Amygdala (tissue), 56 donors: ENCODE data around the gene TRIM54.
A peak's percentile ranks its signal among the peaks of the same experiment; 100 is the strongest.
"Not testable (repeated sequence)": the region's sequence is repeated elsewhere in the genome, so short reads cannot be mapped to it uniquely, and the experiment has no call there.

Experiments used
- DNase-seq, 56 donors: peaks; one replicate each; lab custom pipeline; 2025; lab: John Stamatoyannopoulos, UW

TRIM54 gene

GRCh38 chr2:27308359-27308881 is 26.2 kb downstream of the TRIM54 start, which contains the start of gene UCN:
Gene UCN, minus strand, starts transcription at chr2:27308445. Its CDS starts 550 bp downstream, at chr2:27307895.
- peak in 1 of 56 donors; percentile 14 for DNase-seq

DNA sequence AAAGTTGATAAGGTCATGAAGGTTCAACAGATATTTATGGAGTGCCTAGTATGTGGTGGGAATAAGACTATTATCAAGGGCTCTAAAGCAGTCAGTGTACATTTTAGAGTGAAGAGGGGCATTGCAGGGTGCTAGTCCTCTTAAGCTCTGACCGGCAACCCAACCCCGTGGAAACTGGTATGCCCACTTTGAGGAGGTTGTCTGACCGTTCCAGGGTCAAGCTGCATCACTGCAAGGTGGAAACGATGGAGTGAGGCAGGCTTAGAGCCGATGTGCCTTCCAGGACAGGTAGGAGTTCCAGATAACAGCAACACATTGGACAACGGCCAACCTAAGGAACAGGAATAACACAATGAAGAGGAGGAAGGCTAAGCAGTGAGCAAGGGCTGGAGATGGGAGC is 27.4 kb downstream of the TRIM54 start:
- DNase-seq = no peak

DNA sequence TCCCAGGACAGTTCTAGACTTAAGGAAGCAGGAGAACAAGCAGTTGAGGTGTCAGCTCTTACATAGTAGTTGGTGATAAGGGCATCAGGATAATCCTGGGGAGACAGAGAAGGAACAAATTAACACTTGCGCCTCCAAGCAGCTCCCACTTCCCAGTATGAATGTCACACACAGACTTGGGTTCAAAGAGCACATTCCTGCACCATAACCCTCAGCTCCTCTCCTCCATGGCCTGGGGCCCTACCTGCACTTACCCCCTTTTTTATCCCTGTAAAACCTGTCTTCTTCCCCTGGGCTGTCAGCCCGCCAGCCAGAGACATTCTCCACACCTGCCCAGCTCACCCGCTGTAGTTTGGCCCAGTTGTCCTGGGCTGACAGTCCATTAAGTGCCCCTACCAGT is 29.9 kb downstream of the TRIM54 start:
- no peak for DNase-seq

- DNase-seq = no peak
Measured at GRCh38 chr2:27313882-27314645, 31.8 kb downstream of the TRIM54 start.

DNA sequence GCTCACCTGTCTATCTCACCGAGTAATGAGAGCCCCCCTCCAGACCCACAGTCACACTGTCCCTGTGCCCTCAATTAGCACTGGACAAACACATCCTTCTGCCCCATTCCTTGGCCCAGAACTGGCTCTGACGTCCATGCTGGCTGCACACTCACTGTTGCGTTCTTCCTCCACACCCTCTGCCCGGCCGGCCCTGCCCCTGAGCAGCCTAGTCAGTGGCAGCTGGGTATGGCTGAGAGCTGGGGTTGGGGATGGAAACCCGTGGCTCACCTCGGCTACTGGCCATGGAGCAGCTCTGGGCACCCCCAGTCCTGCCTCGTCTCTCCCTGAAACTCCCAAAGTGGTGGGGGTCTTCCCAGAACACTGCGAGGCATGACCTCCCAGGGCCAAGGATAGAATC is 32.5 kb downstream of the TRIM54 start:
- no peak for DNase-seq

DNA sequence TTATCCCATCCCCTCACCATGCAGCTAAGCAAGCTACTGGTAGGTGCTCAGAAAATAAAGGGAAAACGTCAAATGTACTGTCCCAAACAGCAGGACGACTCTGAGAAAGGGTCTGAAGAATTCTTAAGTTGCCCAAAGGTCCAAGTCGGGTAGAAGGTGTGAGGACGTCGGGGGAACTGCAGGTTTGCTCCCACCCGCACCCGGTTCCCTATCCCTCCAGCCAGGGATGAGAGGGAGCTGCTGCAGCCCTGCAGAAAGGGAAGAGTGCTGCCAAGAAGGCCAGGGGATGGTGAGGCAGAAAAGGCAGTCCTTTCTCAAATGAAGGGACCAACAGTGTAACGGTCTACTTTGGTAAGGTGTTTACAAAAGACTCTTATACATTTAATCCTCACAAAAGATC is 32.9 kb downstream of the TRIM54 start:
- DNase-seq = no peak

- peak in 41 of 56 donors; percentile 6 to 76 (median 40) for DNase-seq
Measured at GRCh38 chr2:27316655-27317412, 34.6 kb downstream of the TRIM54 start.

- DNase-seq = not testable (repeated sequence)
Measured at GRCh38 chr2:27319839-27320238, 37.6 kb downstream of the TRIM54 start.

GRCh38 chr2:27320958-27321543 is 38.8 kb downstream of the TRIM54 start:
- DNase-seq = no peak

DNA sequence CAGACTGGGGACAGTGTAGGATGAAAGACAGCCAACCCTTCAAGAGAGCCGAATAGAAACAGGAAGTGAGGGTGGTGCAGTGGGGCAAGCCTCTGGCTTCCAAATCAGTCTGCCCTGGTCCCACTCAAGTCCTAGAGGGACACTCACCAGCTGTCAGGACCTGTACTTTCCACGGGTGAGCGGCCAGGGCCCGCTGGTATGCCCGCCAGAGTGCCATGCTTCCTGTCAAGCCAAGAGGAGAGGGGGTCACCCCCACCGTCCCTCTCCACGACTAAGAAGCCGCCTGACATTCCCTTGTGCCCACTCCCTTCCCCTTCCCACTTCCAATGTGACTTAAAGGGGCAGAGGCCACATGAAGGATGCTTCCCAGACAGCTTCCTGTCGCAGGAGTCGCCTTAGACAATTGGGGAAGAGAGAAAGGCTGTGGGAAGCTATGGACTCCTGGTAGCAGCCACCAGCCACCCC is 40.1 kb downstream of the TRIM54 start:
- peak in 2 of 56 donors; percentile 40 for DNase-seq

- DNase-seq = peak; percentile 46 to 94 (median 85)
Measured at GRCh38 chr2:27322766-27323595, 40.8 kb downstream of the TRIM54 start, which contains the start of gene MPV17. Gene MPV17, minus strand, starts transcription at chr2:27323097. Its CDS starts 580 bp downstream, at chr2:27322517.

DNA sequence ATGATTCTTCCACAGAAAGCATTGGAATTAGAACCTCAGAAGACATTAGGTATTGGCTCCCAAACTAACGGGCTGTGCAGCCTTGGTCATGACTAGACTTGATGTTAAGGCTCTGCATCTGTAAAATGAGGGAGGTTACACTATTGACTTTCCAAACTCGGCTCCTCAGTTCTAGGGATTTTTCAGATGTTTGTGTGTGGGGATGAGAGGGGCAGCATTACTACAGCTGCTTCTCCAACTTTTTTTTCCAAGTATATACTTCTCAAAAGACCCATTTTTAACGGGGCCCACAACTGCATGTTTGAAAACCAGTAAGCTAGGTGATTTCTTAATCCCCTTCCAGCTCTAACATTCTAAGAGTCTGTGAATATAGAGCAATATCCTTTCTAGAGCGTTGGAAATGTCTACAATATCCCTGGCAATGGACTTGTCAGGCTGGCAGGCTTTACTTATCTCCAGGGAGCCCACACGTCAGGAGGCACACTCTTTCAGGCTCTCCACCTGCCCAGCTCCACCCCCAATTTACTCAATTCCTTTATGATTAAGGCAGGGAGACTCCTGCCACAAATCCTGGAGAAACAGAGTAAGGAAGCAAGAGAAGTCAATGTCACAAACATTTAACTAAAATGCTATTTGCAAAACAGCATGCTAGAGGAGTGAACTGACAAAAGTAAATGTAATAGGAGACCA is 41.5 kb downstream of the TRIM54 start:
- DNase-seq = no peak

GRCh38 chr2:27324720-27325119 is 42.5 kb downstream of the TRIM54 start:
- no peak for DNase-seq

GRCh38 chr2:27335311-27335710 is 53.1 kb downstream of the TRIM54 start:
- no peak for DNase-seq

GRCh38 chr2:27336173-27336572 is 53.9 kb downstream of the TRIM54 start:
- DNase-seq = no peak

DNA sequence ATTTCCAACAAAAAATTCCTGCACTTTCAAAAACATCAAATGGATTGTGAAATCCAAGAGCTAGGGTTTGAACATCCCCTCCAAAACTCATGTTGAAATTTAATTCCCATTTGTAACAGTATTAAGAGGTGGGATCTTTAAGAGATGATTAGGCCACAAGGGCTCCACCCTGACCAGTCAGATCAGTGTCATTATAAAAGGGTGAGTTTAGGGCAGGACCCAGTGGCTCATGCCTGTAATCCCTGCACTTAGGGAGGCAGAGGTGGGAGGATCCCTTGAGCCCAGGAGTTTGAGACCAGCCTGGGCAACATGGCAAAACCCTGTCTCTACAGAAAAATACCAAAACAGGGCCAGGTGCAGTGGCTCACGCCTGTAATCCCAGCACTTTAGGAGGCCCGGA is 65.4 kb downstream of the TRIM54 start:
- DNase-seq = no peak

- DNase-seq = no peak
Measured at GRCh38 chr2:27350106-27350693, 68.0 kb downstream of the TRIM54 start.

DNA sequence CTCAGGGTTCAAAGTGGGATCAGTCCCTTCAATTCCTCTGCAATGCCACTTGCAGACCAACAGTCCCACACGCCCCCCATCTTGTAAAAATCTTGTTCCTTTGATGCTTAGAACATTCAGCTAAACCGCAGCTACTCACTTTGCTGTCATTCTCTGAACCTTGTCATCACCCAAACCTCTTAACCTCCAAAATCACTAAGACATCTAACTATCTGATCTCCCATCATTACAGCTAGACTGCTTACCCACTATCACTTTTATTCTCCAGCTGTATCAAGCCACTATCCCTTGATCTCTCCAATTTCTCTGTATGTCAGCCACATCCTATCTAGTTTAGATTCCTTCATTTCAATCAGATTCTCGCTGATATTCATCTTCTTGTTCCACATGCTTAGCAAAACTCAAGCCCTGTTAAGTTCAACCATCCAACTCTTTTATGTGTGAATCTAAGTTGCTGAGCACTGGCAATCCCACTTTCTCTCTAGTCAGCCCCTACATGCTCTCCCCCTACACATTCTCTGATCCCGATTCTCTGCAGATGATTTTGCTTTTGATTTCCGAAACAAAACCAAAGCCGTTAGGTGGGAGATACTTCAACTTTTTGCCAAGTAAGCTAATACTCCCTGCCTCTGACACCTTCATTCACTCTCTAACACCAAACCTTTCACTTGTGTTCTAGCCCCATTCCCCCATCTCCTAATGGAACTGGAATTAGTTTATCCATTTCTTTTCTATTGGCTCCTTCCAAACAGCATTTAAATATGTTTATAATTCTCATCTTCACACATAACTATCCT is 69.8 kb downstream of the TRIM54 start:
- no peak for DNase-seq
